Measurements from ENCODE around the gene PSD4.

GRCh38 chr2:113148606-113149552 is 24.9 kb upstream of the PSD4 start:
- TF ChIP-seq, protein P1, sequence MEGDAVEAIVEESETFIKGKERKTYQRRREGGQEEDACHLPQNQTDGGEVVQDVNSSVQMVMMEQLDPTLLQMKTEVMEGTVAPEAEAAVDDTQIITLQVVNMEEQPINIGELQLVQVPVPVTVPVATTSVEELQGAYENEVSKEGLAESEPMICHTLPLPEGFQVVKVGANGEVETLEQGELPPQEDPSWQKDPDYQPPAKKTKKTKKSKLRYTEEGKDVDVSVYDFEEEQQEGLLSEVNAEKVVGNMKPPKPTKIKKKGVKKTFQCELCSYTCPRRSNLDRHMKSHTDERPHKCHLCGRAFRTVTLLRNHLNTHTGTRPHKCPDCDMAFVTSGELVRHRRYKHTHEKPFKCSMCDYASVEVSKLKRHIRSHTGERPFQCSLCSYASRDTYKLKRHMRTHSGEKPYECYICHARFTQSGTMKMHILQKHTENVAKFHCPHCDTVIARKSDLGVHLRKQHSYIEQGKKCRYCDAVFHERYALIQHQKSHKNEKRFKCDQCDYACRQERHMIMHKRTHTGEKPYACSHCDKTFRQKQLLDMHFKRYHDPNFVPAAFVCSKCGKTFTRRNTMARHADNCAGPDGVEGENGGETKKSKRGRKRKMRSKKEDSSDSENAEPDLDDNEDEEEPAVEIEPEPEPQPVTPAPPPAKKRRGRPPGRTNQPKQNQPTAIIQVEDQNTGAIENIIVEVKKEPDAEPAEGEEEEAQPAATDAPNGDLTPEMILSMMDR (conservative IDR thresholded peaks at IDR 0.05; ENCODE audit: low read depth, low read length): no peak
- no peak for TF ChIP-seq EZH2 (IDR thresholded peaks at IDR 0.05; ENCODE audit: borderline replicate concordance, low read depth, low read length, poor library complexity, severe bottlenecking)
